CD1c-positive myeloid dendritic cell (primary cell): ENCODE results near the gene TEX51.

Experiments
- DNase-seq: peaks from one replicate; pipeline ENCODE4 v3.0.0-alpha.2; 2016; ENCODE audit errors: extremely low spot score

The TEX51 gene

DNA sequence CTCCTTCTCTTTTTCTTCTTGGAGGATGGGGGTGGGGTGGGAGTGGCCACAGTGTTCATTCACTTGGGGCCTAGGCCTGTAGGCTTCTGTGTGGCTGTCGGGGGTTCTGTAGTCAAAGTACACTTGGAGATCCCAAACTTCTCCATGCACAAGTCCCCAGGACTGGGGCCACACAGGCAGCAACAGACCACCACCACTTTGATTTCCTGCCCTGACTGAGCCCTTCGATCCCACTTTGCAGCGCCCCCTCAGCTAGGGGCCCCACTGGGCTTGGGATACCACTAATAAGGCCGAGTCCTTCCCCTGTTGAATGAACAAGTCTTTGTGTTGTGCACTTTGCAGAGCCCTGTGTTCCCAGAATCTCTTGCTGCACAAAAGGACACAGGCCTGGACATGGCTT, 5.5 kb upstream of the TEX51 start:
- no peak for DNase-seq

DNA sequence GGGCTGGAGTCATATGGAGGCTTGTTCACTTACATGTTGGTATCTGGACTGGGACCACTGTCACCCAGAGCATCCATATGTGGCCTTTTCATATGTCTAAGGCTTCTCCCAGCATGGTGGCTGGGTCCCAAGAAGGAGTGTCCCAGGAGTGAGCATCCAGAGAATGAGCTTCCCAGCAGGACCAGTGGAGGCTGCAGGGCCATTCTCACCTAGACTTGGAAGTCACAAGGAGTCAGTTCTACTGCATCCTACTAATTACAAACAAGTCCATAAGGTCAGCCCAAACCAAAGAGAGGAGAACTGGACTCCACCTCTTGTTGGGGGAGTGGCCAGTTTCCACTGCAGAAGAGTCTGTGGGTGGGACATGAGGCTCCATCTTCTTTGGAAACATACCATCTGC, 5.1 kb upstream of the TEX51 start:
- DNase-seq, result no peak

DNA sequence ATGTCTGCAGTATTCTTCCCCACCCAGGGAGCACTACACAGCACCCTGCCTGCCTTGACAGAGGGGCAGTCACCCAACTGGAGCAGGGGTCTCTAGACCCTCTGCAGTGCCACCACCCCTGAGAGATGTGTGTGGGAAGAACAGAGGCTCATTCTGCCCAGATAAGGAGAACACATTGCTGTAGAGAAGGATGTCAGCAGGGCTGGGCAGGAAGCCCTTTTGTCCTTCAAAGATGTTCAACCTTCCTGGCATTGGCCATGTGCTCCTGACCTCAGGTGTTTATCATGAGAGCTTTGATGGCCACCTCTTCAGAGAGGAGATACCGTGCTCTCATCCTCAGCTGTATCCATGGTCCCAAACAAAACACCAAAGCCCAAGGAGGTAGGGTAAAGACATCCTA, 4.6 kb upstream of the TEX51 start:
- DNase-seq, result no peak

DNA sequence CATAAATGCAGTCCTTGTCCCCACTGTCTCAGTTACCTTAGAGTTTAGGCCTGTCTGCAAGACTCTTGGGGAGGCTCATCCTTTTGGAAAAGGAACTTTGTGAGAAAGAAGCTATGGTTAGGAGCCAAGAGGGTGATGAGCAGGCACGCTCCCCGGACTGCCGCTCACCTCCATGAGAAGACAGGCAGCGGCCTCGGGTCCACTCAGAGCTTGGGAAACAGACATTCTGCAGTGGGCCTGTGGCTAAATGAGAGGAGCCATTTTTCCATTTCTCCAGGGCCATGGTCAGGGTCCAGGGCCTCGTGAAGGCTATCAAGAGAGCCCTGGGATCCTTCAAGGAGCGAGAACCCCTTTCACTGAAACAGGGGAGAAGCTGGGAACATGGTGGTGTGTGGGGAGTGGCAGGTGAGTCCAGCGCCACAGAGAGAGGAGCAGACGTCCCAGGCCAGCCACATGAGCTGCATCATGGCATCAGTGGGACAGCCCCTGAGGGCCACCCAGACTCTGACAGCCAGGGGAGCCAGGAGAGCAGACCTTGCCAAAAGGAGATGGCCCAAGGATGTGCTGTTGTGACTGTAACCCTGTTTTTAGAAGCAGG, 4.0 kb upstream of the TEX51 start:
- DNase-seq, result no peak

DNA sequence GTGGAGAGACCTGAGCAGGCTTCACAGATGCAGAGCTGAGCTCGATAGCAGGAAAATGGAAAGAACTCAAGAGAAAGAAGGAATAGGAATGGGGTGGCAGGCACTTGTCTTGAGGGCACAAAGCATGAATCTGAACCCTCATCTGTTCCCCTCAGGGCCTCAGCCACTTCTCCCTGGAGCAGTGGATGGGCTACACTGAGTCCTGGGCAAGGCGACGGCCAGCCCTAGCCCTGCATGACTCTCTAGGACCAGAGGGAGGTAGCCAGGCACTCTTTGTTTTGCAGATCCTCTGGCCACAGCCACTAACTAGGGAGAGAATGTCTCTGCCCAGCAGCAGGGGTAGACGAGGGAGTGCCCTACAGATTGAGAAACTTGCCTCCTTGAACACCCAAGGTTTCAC, 3.4 kb upstream of the TEX51 start:
- no peak for DNase-seq

DNA sequence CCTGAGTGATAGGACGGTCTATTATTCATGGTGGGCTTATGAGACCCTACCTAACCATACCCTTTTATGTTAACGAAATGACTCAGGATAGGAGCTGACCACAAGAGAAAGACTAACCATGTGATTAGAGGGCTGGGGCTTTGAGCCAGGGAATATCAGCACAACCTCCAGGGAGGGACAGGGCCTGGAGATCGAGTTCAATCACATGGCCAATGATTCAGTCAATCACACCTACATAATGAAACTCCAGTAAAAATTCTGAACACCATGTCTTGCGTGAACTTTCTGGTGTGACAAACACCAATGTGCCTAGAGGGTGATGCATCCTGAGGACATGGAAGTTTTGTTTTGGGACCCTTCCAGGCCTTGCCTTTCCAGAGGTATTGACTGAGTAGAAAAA, 2.2 kb upstream of the TEX51 start:
- no peak for DNase-seq

DNA sequence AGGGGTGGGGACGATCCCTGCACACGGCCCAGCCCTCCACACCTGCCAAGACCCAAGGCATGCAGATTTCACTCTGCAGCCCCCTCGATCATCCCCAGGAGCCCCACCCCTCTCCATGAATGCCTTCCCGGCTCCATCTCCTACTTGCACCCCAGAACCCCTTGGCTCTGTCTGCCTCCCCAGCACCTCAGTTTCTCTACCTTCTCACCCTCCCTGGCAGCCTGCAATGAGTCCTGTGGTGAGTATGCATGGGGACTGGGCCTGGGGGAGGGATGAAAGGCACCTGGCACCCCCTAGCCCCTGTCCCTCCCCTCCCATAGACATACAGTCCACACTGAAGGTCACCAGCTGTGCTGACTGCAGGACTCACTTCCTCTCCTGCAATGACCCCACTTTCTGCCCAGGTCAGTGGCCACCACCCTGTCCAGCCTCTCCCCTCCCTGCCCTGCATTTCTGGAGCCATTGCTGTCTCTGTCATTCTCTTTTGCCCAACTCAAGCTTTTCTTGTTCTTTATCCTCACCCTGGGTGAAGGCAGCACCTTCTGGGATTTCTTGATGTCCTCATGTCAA, 1.0 kb downstream of the TEX51 start:
- no peak for DNase-seq

DNA sequence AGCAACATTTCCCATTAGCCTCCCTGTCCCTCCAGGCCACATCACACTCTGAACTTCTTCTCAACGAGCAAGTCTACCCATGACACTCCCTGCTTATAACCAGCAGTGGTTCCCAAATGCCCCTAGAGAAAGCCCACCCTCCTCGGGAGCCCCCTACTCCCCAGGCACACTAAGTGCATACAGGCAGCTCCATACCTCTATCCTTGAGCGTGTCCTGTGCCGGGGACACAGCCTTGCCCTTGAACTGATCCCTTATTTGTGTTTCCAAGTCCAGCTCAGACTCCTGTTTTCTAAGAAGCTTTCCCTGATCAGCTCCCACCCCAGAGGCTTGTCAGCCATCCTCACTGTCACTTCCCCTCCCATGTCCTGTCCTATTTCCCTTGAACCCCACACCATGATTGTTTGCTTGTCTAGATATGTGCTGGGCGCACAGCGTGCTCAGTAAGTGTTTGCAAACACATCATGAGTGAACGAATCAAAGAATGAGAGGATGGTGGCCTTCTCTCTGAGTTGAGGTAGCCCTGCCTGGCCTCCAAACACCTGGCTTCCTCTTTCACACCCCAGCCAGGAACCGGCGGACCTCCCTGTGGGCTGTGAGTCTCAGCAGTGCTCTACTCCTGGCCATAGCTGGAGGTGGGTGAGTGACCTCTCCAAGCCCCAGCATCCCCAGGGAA, 2.1 kb downstream of the TEX51 start:
- DNase-seq, result no peak

DNA sequence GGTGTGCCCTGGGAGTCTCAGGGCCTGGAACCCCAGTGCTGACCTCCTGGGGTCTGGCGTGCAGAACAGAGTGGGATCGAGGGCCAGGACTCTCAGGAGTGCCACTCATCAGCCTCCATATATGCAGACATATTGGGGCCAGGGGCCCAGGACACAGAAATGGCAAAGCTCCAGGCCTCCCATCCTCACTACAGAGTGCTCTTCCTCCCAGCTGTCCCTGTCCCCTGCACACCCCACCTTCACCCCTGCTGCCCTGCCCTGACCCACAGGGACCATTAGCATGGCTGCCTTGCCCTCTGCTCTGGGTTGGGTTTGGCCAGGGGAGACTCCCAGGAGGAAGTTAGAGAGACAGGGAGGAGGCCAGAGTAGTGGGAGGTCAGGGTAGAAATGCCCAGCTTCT, 2.8 kb downstream of the TEX51 start:
- no peak for DNase-seq

DNA sequence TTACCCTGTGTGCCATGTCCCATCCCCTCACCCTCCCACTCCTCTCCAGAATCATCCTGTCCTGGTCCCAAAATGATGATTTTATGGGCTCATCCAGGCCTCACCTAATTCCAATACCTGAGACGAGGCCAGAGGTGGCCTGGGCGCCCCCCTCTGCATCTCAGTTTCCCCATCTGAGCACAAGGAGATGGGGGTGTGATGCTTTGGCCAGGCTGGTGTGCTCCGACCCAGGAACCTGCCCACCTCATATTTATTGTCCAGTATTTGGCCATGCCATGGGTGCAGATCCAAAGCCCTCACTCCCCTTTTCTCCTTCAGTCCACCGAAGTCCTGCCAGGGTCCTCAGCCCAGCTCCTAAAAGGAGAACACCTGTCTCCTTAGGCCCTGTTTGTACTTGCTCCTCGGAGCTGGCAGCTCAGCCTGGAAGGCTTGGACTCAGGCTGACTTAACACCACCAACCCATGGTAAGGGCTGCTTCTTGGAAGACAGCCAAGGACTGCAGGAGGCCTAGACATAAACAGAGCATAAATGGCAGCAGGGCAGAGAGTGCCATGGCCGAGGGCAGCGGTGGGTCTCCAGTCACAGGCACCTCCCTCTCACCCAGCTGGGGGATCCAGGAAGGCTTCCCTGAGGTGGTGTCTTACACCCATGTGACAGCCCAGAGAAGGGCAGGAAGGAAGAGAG, 3.6 kb downstream of the TEX51 start:
- no peak for DNase-seq

DNA sequence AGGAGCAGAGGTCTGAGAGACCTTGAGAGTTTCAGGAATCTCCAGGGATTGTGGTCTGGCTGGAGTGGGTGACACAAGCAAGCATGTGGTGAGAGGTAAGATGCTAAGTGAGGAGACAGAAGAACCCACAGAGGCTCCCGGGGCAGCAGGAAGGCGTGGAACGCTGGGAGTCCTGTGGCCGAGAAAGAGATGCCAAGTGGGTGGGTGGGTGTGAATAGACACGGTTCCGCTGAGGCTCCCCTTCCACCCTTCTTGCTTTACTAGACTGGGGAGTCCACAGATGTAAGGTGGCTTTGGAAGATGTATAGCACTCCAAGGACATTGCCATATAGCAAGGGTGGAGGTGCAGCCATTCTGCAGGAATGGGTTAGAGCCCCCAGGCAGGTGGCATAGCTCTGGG, 4.2 kb downstream of the TEX51 start:
- no peak for DNase-seq

DNA sequence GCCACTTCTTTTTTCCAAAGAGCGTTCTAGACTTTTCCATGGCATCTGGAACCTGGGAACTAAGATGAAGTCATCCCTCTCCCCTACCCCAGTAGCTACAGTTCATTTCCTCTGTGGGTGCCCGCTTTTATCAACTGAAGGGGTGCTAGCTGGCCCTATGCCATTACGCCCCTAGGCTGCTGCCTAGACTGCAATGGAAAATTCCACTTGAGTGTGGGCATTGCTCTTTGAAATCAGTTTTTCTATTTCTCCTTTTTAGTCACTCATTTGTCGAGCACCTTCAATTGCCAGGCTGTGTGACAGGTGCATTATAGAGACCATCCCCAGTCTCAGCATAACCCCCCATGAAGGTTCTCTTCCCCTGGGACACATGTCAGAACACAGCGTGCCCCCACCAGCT, 7.3 kb downstream of the TEX51 start:
- no peak for DNase-seq

DNA sequence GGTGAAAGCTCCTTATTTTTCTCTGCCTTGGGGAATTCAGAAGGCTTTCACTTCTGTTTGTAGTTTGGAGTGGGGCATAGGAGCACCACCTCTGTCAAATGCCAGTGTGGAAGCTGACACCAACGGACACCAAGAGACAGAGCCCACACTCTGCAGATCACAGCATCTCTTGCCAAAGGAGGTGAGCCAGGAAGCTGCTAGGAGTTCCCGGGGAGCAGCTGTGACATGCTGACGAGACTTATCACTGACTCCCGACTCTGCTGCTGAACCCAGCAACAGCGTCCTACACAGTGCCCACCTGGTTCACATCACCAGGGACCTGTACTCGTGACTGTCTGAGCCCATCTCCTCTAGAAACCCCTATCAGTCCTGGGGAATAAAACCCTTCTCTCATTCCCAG, 8.1 kb downstream of the TEX51 start:
- no peak for DNase-seq

DNA sequence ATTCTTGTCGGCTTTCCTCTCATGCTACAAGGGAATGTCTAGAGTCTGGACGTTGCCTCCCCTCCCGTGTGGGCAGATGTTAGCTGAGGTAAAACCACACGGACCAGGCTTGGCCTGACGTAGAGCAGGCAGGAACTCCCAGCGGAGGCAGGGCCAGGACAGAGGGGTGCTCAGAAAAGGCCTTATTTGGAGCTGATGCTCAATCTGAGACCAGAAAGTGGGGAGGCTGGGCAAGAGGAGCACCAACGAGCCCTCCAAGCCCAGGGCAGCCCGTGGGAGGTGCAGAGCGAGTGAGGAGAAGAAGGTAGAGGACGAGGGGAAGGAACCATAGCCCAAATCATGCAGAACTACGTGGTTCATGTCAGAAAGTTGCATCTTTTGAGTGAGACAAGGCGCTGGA, 9.0 kb downstream of the TEX51 start:
- no peak for DNase-seq

DNA sequence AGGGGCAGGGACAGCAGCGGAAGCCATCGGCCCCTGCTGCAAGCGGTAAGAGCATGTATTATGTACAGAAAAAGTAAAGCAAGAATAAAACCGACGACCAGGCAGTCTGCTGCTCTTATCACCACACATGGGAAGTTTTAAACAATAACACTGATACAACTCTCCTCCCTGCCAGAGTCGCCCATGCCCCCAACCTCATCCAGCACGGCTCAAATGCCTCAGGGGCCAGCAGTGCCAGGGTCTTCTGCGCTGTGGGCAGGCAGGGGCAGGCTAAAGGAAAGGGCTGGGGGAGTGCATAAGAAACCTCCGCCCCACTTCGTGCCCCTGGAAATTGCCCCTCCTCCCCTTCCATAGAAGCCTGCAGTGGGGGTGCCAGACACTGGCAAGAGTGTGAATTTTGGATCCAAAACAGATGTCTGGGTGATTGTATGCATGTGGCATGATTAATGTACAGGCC, 10.1 kb downstream of the TEX51 start:
- DNase-seq, result no peak

DNA sequence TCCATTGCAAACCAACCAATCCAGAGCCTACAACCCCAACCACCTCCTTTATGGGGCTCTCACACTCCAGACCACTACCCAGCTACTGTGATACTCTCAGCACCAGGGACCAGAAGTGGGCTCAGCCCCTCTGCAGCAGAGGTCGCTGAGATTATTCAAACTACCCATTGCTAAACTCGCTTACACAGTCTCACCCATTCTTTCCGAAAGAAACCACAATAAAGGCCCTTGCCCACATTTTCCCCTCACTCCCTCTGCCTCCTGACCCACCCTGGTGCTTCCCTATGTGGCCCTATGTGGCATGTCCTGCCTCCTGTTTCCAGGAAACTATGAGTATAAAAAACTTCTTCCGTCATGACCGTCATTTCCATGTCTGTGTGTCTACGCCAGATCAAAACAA, 10.7 kb downstream of the TEX51 start:
- no peak for DNase-seq

DNA sequence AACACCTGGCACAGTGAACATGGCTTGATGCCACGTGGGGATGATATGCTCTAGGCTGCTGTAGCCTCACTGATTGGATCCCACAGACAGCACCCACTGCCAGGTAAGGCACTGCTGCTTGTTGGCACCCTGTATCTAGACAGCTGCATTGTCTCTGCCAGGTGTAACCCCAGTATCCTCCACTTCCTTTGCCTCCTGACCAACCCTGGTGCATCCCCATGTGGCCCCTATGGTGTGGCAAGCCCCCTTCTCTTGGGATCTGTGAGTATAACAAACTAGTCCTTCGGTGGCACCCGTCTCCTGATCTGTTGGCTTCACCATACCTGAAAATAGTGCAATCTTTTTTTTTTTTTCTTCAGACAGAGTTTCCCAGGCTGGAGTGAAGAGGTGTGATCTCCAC, 11.1 kb downstream of the TEX51 start:
- DNase-seq, result no peak

DNA sequence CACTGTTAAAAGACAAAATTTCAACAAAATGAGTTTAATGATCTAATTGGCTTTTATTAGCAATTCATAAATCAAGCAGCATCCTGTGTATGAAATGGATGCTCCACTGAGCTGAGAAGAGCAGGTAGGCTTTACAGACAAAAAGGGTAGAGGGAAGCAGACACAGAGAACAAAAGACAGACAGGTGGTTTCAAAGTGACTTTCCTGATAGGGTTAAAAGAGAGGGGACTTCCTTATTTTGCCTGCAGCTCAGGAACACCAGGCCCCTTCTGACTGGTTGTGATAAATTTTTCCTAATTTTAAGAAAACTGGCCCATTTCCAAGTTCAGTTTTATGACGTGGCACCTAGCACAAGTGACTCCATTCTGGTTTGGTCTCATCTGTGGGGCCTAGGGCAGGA, 11.9 kb downstream of the TEX51 start:
- DNase-seq, result no peak

DNA sequence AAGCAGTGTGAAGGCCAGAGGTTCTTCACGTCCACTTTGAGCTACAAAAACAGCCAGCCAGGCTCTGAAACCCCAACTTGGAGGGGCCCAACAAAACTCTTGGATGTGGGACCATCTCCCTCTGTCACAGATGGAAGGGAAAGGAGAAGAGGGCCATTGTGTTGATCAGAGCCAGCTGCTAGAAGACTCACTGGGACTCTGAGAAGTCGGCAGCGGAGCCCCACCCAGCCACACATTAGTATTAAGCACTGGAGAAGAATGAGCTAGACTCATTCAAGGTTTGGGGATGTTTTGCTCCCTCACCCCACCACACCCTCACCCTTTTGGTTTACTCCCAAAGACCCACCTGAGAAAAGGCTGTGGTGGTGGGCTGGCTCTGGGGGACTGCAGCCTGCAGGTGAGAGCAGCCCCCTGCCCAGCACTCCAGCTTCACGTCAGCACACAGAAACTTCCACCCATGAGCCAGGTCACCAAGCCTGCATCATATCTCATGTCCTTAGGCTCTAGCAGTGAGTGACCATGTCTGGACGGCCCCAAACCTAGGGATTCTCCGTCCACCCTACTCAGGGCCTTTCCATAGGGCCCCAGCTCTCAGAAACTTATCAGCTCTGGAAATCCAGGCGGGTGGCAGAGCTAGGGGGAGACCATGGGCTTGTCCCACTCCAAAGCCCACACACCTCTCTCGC, 12.6 kb downstream of the TEX51 start:
- DNase-seq, result no peak

DNA sequence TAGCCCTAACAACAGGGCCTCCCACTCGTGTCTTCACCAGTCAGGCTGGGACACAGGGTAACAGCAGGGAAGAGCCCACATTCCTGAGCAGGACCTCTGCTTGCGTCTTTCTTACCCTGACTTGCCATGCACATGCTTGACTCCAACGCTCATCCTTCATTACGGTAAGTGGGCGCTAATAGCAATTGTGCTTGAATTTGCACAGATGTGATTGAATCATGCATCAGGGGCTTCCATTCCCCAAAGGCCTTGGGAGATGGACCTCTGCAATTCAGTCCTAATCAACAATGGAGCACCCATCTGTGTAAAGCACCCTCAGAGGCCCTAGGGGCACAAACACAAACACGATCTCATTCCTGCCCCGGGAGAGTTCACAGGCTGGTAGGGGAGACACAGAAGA, 13.5 kb downstream of the TEX51 start:
- no peak for DNase-seq

DNA sequence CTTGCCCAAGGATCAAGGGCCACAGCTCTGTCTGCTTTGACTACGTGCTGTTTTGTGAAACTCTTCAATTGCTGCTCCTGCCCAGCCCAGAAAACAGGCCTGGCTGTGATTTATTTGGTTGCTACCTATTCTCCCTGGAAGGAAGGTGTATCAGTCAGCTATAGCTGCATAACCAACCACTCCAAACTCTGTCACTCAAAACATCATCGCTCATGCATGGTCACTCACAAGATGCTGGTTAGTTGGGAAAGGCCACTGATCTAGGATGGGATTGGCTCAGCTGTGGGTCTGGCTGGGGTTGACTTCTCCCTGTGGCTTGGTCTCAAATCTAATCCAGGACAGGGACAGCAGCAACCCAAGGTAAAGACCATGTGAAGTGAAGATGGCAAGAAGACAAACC, 14.6 kb downstream of the TEX51 start:
- DNase-seq, result no peak

DNA sequence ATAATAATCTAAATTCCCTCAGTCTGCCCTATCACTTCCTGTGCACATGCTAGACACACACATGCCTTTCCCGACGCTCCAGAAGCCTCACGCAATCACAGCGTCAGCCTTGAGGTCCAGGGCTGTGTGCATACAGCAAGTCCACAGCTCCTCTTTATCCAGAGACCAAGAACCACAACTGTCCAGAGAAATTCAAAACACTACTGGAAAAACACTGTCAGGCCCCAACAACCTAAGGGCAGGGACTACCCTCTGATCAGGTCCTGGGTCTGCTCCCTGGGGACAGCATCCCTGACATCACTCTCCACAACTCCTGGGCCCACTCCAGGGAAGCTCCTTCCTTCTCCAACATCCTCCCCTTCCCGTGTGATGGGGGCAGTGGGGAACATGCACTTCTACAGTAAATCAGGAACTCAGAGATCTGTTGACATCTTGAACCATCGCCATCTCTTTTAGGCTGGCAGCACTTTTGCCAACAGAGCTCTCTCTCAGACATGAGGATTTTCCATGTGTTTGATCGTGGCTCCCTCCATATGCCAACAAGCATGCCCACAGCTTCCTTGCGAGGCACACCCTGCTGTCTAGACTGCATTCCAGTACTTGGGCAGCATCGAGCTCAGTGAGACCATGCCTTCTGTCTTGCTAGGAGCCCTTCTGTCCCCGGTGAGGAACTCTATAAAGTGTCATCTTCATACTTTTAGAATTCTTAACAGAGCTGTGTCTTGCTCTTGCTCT, 15.4 kb downstream of the TEX51 start:
- DNase-seq, result no peak
